Stimulated activated naive B cell treated with anti-CD40 and anti-IgM and Interleukin-4, amounts not matched to agents 10 μg/mL and 1 μg/mL and 100 μg/mL, for 72 hours (primary cell): ENCODE data around the gene TMEM45B.
"Not testable (repeated sequence)": the region's sequence is repeated elsewhere in the genome, so short reads cannot be mapped to it uniquely, and the experiment has no call there.

Experiments used
- ATAC-seq, 2 donors: fragments of 150-1000 bp; cut with Tn5 transposase; replicated peaks; 2 replicates each; pipeline ENCODE4 v1.10.0; 2021; ENCODE audit warnings: moderate library complexity in 1 of 2
- DNase-seq: peaks from one replicate; pipeline ENCODE4 v3.0.0; 2021
- H3K27ac Mint-ChIP-seq: one replicate; pipeline ENCODE4 v1.8.0; 2022; ENCODE audit warnings: mild to moderate bottlenecking, mixed read lengths
- H3K27me3 Mint-ChIP-seq, 2 donors: one replicate each; pipeline ENCODE4 v1.8.0; 2022; ENCODE audit warnings: mixed read lengths in 2 of 2
- H3K36me3 Mint-ChIP-seq, 2 donors: one replicate each; pipeline ENCODE4 v1.8.0; 2022; ENCODE audit warnings: mixed read lengths in 2 of 2, mild to moderate bottlenecking in 1 of 2
- H3K4me1 Mint-ChIP-seq, 2 donors: one replicate each; pipeline ENCODE4 v1.8.0; 2022; ENCODE audit warnings: mixed read lengths in 2 of 2, mild to moderate bottlenecking in 1 of 2
- H3K4me3 Mint-ChIP-seq, 2 donors: one replicate each; pipeline ENCODE4 v1.8.0; 2022; ENCODE audit warnings: mild to moderate bottlenecking in 2 of 2, mixed read lengths in 2 of 2, moderate library complexity in 1 of 2
- H3K9me3 Mint-ChIP-seq, 2 donors: one replicate each; pipeline ENCODE4 v1.8.0; 2022; ENCODE audit warnings: mixed read lengths in 2 of 2, mild to moderate bottlenecking in 1 of 2

TMEM45B gene

GRCh38 chr11:129791515-129791914, 24.1 kb upstream of the TMEM45B start:
- no peak for ATAC-seq
- no peak overlapping the region for H3K4me3 Mint-ChIP-seq
- peaks cover 17 to 21% of the 10 kb centered on the region in 2 donors for H3K27me3 Mint-ChIP-seq
- no peak for DNase-seq
- no peak overlapping the region for H3K27ac Mint-ChIP-seq
- H3K9me3 Mint-ChIP-seq: peaks cover 9 to 10% of the 10 kb centered on the region in 2 donors
- no peaks in the 10 kb centered on the region for H3K4me1 Mint-ChIP-seq
- peaks cover 0 to 4% of the 10 kb centered on the region in 2 donors for H3K36me3 Mint-ChIP-seq

DNA sequence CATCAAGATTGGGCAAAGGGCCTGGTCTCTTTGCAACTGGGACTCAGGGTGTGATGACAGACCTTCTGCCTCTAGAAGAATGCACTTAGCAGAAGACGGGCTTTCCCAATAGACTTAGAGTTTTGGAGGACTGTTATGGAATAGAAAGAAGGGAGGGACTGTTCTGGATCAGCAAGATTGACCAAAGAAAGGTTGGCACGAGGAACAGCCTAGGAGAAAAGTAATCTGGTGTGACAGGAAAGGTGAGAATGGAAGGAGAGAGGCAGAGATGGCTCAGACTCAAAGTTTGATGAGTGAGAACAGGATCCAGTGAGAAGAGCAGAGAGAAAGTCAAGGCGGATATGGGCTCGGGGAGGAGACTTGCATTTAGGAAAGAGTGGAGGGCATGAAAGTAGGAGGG, 23.0 kb upstream of the TMEM45B start:
- peaks cover 9 to 10% of the 10 kb centered on the region in 2 donors for H3K9me3 Mint-ChIP-seq
- no peak for ATAC-seq
- DNase-seq: no peak
- peaks cover 17 to 21% of the 10 kb centered on the region in 2 donors for H3K27me3 Mint-ChIP-seq
- no peak overlapping the region for H3K4me3 Mint-ChIP-seq
- no peak overlapping the region for H3K27ac Mint-ChIP-seq
- peaks cover 0 to 4% of the 10 kb centered on the region in 2 donors for H3K36me3 Mint-ChIP-seq
- H3K4me1 Mint-ChIP-seq: no peaks in the 10 kb centered on the region

DNA sequence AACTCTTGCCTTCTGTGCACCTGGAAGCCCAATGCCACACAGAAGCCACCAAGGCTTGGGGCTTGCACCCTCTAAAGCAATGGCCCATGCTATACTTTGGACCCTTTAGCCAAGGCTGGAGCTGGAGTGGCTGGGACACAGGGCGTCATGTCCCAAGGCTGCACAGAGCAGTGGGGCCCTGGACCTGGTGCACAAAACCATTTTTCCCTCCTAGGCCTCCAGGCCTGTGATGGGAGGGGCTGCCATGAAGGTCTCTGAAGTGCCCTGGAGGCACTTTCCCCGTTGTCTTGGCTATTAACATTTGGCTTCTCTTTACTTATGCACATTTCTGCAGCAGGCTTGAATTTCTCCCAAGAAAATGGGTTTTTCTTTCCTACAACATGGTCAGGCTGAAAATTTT, 20.6 kb upstream of the TMEM45B start:
- peaks cover 17 to 21% of the 10 kb centered on the region in 2 donors for H3K27me3 Mint-ChIP-seq
- H3K27ac Mint-ChIP-seq: no peak overlapping the region
- ATAC-seq: no peak
- H3K4me3 Mint-ChIP-seq: no peak overlapping the region
- DNase-seq: no peak
- H3K36me3 Mint-ChIP-seq: peaks cover 0 to 4% of the 10 kb centered on the region in 2 donors
- H3K9me3 Mint-ChIP-seq: peaks cover 14 to 20% of the 10 kb centered on the region in 2 donors
- no peaks in the 10 kb centered on the region for H3K4me1 Mint-ChIP-seq

DNA sequence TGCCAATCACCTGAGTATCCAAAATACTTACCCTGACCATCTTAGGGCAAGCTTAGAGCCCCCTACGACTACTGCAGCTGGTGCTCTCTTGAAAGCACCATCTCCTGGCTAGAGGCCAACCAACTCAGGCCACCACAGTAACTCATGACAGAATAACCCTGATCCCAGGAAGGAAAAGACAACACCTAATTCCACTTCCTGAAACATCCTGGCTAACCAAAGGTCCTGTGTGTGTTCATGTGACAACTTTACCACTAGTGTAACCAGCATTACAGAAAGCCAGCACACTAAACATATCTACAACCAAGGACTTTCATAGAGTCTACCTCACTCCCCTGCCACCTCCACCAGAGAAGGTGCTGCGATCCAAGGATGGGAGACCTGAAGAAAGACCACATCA, 17.4 kb upstream of the TMEM45B start:
- Mint-ChIP-seq H3K27me3 (peaks cover 14 to 17% of the 10 kb centered on the region in 2 donors), H3K4me3 (no peak overlapping the region), H3K27ac (no peak overlapping the region)

GRCh38 chr11:129800162-129800561, 15.5 kb upstream of the TMEM45B start:
- DNase-seq, H3K27ac Mint-ChIP-seq, ATAC-seq, H3K4me3 Mint-ChIP-seq, H3K36me3 Mint-ChIP-seq, H3K4me1 Mint-ChIP-seq: not testable (repeated sequence)
- H3K27me3 Mint-ChIP-seq: peaks cover 19 to 24% of the 10 kb centered on the region in 2 donors
- H3K9me3 Mint-ChIP-seq: peaks cover 14 to 19% of the 10 kb centered on the region in 2 donors

More for the DNA sequence above, 17.4 kb upstream of the TMEM45B start:
- Mint-ChIP-seq H3K4me1 (no peaks in the 10 kb centered on the region), H3K36me3 (peaks cover 0 to 4% of the 10 kb centered on the region in 2 donors), H3K9me3 (peaks cover 14 to 20% of the 10 kb centered on the region in 2 donors)
- ATAC-seq (no peak), DNase-seq (no peak)

GRCh38 chr11:129800655-129801054, 15.0 kb upstream of the TMEM45B start:
- ATAC-seq: no peak
- H3K9me3 Mint-ChIP-seq: peaks cover 10 to 15% of the 10 kb centered on the region in 2 donors
- peaks cover 16 to 25% of the 10 kb centered on the region in 2 donors for H3K27me3 Mint-ChIP-seq
- H3K27ac Mint-ChIP-seq: no peak overlapping the region
- peaks cover 0 to 1% of the 10 kb centered on the region in 2 donors for H3K36me3 Mint-ChIP-seq
- H3K4me3 Mint-ChIP-seq: no peak overlapping the region
- no peaks in the 10 kb centered on the region for H3K4me1 Mint-ChIP-seq
- DNase-seq: no peak

DNA sequence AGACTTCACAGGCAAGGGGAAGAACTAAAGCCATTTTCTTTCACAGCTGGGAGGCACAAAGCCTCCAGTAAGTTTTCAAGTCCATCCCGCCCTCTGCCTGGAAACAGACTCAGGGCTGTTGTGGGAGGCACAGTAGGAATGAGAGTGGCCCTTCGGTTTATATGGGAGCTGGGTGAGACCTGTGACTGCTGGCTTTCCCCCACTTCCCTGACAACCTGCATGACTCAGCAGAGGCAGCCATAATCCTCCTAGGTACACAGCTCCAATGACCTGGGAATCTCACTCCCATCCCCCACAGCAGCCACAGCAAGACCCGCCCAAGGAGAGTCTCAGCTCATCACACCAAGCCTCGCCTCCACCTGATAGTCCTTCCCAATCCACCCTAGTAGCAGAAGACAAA, 12.1 kb upstream of the TMEM45B start:
- H3K27ac Mint-ChIP-seq: no peak overlapping the region
- peaks cover 6 to 15% of the 10 kb centered on the region in 2 donors for H3K9me3 Mint-ChIP-seq
- no peak for ATAC-seq
- no peaks in the 10 kb centered on the region for H3K36me3 Mint-ChIP-seq
- peaks cover 12 to 31% of the 10 kb centered on the region in 2 donors for H3K27me3 Mint-ChIP-seq
- no peaks in the 10 kb centered on the region for H3K4me1 Mint-ChIP-seq
- no peak overlapping the region for H3K4me3 Mint-ChIP-seq
- no peak for DNase-seq

DNA sequence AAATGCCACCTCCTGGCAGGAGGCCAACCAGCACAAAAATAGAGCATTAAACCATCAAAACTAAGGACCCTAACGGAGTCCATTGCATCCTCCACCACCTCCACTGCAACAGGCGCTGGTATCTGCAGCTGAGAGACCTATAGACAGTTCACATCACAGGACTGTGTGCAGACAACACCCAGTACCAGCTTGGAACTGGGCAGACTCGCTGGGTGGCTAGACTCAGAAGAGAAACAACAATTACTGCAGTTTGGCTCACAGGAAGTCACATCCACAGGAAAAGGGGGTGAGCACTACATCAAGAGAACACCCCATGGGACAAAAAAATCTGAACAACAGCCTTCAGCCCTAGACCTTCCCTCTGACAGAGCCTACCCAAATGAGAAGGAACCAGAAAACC, 11.6 kb upstream of the TMEM45B start:
- H3K27ac Mint-ChIP-seq: no peak overlapping the region
- no peak for ATAC-seq
- no peak overlapping the region for H3K4me3 Mint-ChIP-seq

DNA sequence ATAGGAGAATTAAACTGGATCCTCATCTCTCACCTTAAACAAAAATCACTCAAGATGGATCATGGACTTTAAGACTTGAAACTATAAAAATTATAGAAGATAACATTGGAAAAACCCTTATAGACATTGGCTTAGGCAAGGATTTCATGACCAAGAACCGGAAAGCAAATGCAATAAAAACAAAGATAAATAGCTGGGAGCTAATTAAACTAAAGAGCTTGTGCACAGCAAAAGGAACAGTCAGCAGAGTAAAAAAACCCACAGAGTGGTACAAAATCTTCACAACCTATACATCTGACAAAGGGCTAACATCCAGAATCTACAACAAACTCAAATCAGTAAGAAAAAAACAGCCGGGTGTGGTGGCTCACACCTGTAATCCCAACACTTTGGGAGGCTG, 7.4 kb upstream of the TMEM45B start:
- H3K27ac Mint-ChIP-seq, ATAC-seq, H3K4me1 Mint-ChIP-seq, DNase-seq, H3K9me3 Mint-ChIP-seq, H3K4me3 Mint-ChIP-seq, H3K36me3 Mint-ChIP-seq: not testable (repeated sequence)
- peaks cover 8 to 25% of the 10 kb centered on the region in 2 donors for H3K27me3 Mint-ChIP-seq

More for the DNA sequence above, 11.6 kb upstream of the TMEM45B start:
- H3K9me3 Mint-ChIP-seq: peaks cover 3 to 11% of the 10 kb centered on the region in 2 donors
- DNase-seq: no peak
- H3K27me3 Mint-ChIP-seq: peaks cover 12 to 31% of the 10 kb centered on the region in 2 donors
- H3K4me1 Mint-ChIP-seq: no peaks in the 10 kb centered on the region
- H3K36me3 Mint-ChIP-seq: no peaks in the 10 kb centered on the region

DNA sequence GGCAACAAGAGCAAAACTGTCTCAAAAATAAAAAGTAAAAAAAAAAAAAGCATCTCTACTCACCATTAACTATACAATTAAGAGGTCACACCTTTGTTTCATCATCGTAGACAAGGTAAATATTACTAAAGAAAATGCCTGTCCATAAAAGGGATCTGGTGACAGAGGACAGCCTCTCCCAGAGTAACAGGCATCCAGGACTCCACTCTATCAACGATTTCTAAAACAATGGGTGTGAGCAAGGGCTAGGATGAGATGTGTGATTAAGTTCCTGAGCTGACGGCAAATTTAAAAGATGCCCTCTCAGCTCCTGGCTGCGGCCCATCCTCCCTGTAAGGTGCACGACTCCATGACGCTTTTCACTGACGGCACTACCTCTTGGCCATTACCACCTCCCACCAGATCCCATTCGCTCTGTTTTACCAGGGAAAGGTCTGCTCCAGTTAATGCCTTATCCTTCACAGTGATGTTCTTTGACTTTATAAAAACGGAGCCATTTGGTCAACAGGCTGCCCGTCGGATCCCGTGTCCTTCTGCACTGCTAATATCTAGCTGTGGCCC, 2.3 kb upstream of the TMEM45B start:
- Mint-ChIP-seq H3K4me1 (peaks cover 6 to 8% of the 10 kb centered on the region in 2 donors), H3K27me3 (peaks cover 30 to 36% of the 10 kb centered on the region in 2 donors), H3K4me3 (no peak overlapping the region), H3K27ac (no peak overlapping the region), H3K9me3 (peaks cover 4 to 7% of the 10 kb centered on the region in 2 donors), H3K36me3 (peaks cover 0 to 2% of the 10 kb centered on the region in 2 donors)
- ATAC-seq (no peak), DNase-seq (no peak)

DNA sequence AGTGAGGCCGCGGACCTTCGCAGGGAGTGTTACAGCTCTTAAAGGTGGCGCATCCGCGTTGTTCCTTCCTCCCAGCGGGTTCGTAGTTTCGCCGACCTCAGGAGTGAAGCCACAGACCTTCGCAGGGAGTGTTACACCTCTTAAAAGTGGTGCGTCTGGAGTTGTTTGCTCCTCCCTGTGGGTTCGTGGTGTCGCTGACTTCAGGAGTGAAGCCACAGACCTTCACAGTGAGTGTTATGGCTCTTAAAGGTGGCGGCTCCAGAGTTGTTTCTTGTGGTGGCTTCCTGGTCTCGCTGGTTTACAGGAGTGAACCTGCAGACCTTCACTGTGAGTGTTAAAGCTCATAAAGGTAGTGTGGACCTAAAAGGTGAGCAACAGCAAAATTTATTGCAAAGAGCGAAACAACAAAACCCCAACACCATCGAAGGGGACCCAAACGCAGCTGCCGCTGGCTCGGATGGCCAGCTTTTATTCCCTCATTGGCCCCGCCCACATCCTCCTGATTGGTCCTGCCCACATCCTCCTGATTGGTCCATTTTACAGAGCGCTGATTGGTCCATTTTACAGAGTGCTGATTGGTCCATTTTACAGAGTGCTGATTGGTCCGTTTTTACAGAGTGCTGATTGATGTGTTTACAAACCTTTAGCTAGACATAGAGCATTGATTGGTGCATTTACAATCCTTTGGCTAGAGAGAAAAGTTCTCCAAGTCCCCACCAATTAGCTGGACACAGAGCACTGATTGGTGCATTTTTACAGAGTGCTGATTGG, 1.2 kb upstream of the TMEM45B start:
- no peak for DNase-seq
- H3K27me3 Mint-ChIP-seq: peaks cover 38 to 46% of the 10 kb centered on the region in 2 donors

DNA sequence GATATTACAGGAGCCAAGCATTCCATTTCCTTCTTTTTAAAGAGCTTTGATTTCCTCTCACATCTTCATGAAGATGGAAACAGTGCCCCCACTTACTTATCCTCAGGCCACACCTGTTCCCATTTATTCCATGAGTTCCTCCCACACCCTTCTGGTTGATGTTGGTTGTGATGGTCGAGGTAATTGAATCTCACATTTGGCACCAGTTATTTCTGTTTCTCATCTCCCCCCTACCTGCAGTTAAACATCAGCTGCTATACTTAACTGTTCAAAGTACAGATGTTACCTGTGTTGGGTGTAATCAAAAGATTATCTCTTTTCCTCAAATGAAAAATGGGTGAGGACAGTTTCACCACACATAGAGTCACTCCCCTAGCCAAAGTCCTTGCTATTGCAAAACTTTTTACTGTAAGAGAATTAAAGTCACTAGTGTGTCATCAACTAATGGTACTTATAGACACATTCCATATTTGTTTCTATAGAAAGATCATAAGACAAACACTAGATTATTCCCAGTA, 1.9 kb downstream of the TMEM45B start:
- Mint-ChIP-seq H3K9me3 (peaks cover 4% of the 10 kb centered on the region in 2 donors), H3K4me1 (peaks cover 6 to 8% of the 10 kb centered on the region in 2 donors), H3K36me3 (peaks cover 0 to 2% of the 10 kb centered on the region in 2 donors), H3K27me3 (peaks cover 48 to 49% of the 10 kb centered on the region in 2 donors), H3K27ac (no peak overlapping the region), H3K4me3 (no peak overlapping the region)
- ATAC-seq (no peak), DNase-seq (no peak)

More for the DNA sequence above, 1.2 kb upstream of the TMEM45B start:
- no peak for ATAC-seq
- H3K27ac Mint-ChIP-seq: no peak overlapping the region
- peaks cover 4 to 5% of the 10 kb centered on the region in 2 donors for H3K9me3 Mint-ChIP-seq
- H3K4me3 Mint-ChIP-seq: no peak overlapping the region
- peaks cover 0 to 2% of the 10 kb centered on the region in 2 donors for H3K36me3 Mint-ChIP-seq
- H3K4me1 Mint-ChIP-seq: peaks cover 6 to 8% of the 10 kb centered on the region in 2 donors

GRCh38 chr11:129818236-129818635, 2.6 kb downstream of the TMEM45B start:
- not testable (repeated sequence) for H3K27ac Mint-ChIP-seq, H3K9me3 Mint-ChIP-seq, DNase-seq, H3K36me3 Mint-ChIP-seq, ATAC-seq, H3K4me3 Mint-ChIP-seq, H3K4me1 Mint-ChIP-seq
- peaks cover 48 to 49% of the 10 kb centered on the region in 2 donors for H3K27me3 Mint-ChIP-seq

GRCh38 chr11:129819237-129819636, 3.6 kb downstream of the TMEM45B start:
- DNase-seq: no peak
- H3K4me3 Mint-ChIP-seq: no peak overlapping the region
- no peak overlapping the region for H3K27ac Mint-ChIP-seq
- ATAC-seq: no peak
- peaks cover 0 to 4% of the 10 kb centered on the region in 2 donors for H3K9me3 Mint-ChIP-seq
- H3K27me3 Mint-ChIP-seq: peaks cover 42 to 49% of the 10 kb centered on the region in 2 donors
- H3K36me3 Mint-ChIP-seq: peaks cover 0 to 2% of the 10 kb centered on the region in 2 donors
- peaks cover 6 to 8% of the 10 kb centered on the region in 2 donors for H3K4me1 Mint-ChIP-seq
